HG02840 (cell line): ENCODE measurements around the gene ITGA7.

Source experiments
- ATAC-seq: cut with Tn5 transposase; IDR thresholded peaks from one replicate; pipeline ENCODE4 v1.9.1; 2021; ENCODE audit warnings: mild to moderate bottlenecking, moderate library complexity, moderate number of reproducible peaks; ENCODE audit not compliant: unreplicated experiment, low FRiP score

The ITGA7 gene

GRCh38 chr12:55734595-55734994, 26.9 kb upstream of the ITGA7 start:
- ATAC-seq, result no peak

- ATAC-seq, result no peak
Measured at GRCh38 chr12:55733858-55734257, 26.2 kb upstream of the ITGA7 start.

- no peak for ATAC-seq
Measured at GRCh38 chr12:55733021-55733555, 25.4 kb upstream of the ITGA7 start.

- ATAC-seq, result no peak
Measured at GRCh38 chr12:55732288-55732687, 24.6 kb upstream of the ITGA7 start.

GRCh38 chr12:55729819-55730818, 22.4 kb upstream of the ITGA7 start:
- ATAC-seq, result peak; percentile 28

GRCh38 chr12:55728939-55729818, 21.5 kb upstream of the ITGA7 start, which contains the start of gene CD63:
Gene CD63, minus strand, starts transcription at chr12:55729009. Its CDS starts 668 bp downstream, at chr12:55728341.
- ATAC-seq, result peak; percentile 74

- peak; percentile 21 for ATAC-seq
Measured at GRCh38 chr12:55728186-55728938, 20.7 kb upstream of the ITGA7 start.

GRCh38 chr12:55727643-55728185, 20.0 kb upstream of the ITGA7 start:
- ATAC-seq, result no peak

GRCh38 chr12:55726971-55727370, 19.3 kb upstream of the ITGA7 start:
- ATAC-seq, result no peak

GRCh38 chr12:55725556-55725955, 17.9 kb upstream of the ITGA7 start:
- ATAC-seq, result no peak

GRCh38 chr12:55724940-55725309, 17.2 kb upstream of the ITGA7 start:
- no peak for ATAC-seq

- ATAC-seq, result no peak
Measured at GRCh38 chr12:55724226-55724939, 16.7 kb upstream of the ITGA7 start.

- ATAC-seq, result no peak
Measured at GRCh38 chr12:55723516-55724225, 16.0 kb upstream of the ITGA7 start.

GRCh38 chr12:55722948-55723347, 15.2 kb upstream of the ITGA7 start:
- ATAC-seq, result no peak

GRCh38 chr12:55721601-55722213, 14.0 kb upstream of the ITGA7 start:
- no peak for ATAC-seq

- ATAC-seq, result no peak
Measured at GRCh38 chr12:55720894-55721444, 13.3 kb upstream of the ITGA7 start.

GRCh38 chr12:55720071-55720564, 12.4 kb upstream of the ITGA7 start, which contains the start of gene RDH5:
Gene RDH5, plus strand, starts transcription at chr12:55720393. Its CDS starts 792 bp downstream, at chr12:55721185.
- no peak for ATAC-seq

GRCh38 chr12:55719371-55719770, 11.7 kb upstream of the ITGA7 start:
- ATAC-seq, result no peak
